HG02852 (cell line): ENCODE results near the gene PHLDA1.
"Not testable (repeated sequence)": the region's sequence is repeated elsewhere in the genome, so short reads cannot be mapped to it uniquely, and the experiment has no call there.

ENCODE experiments used
- ATAC-seq: cut with Tn5 transposase; IDR thresholded peaks from one replicate; pipeline ENCODE4 v1.9.1; 2021; ENCODE audit warnings: mild to moderate bottlenecking, moderate library complexity; ENCODE audit not compliant: unreplicated experiment

Gene PHLDA1

GRCh38 chr12:75990189-75990912, 41.2 kb downstream of the PHLDA1 start:
- ATAC-seq = no peak

GRCh38 chr12:75987709-75988108, 43.9 kb downstream of the PHLDA1 start:
- ATAC-seq = not testable (repeated sequence)

GRCh38 chr12:75986001-75986746, 45.4 kb downstream of the PHLDA1 start:
- peak; percentile 49 for ATAC-seq

GRCh38 chr12:75985566-75985965, 46.0 kb downstream of the PHLDA1 start:
- no peak for ATAC-seq

- no peak for ATAC-seq
Observed at GRCh38 chr12:75984577-75985182, 46.9 kb downstream of the PHLDA1 start.

- ATAC-seq = not testable (repeated sequence)
Observed at GRCh38 chr12:75983851-75984250, 47.7 kb downstream of the PHLDA1 start.

GRCh38 chr12:75982979-75983660, 48.5 kb downstream of the PHLDA1 start:
- ATAC-seq = no peak

- ATAC-seq = no peak
Observed at GRCh38 chr12:75982169-75982564, 49.4 kb downstream of the PHLDA1 start.

- peak; percentile 32 for ATAC-seq
Observed at GRCh38 chr12:75981247-75982168, 50.1 kb downstream of the PHLDA1 start.

GRCh38 chr12:75979181-75979580, 52.4 kb downstream of the PHLDA1 start:
- ATAC-seq = no peak

- ATAC-seq = no peak
Observed at GRCh38 chr12:75978677-75979076, 52.9 kb downstream of the PHLDA1 start.

- ATAC-seq = peak; percentile 98
Observed at GRCh38 chr12:75977952-75978671, 53.5 kb downstream of the PHLDA1 start.

GRCh38 chr12:75977590-75977951, 54.0 kb downstream of the PHLDA1 start:
- peak; percentile 4 for ATAC-seq

- ATAC-seq = no peak
Observed at GRCh38 chr12:75976913-75977312, 54.7 kb downstream of the PHLDA1 start.

- ATAC-seq = no peak
Observed at GRCh38 chr12:75976113-75976512, 55.5 kb downstream of the PHLDA1 start.

GRCh38 chr12:75975702-75976101, 55.9 kb downstream of the PHLDA1 start:
- no peak for ATAC-seq
